Epithelial cell of esophagus (primary cell): ENCODE data around the gene GREM1.
A peak's percentile ranks its signal among the peaks of the same experiment; 100 is the strongest.

Source experiments
- DNase-seq: peaks from one replicate; pipeline ENCODE4 v3.0.0; 2010; ENCODE audit warnings: low read depth
- H3K4me3 ChIP-seq: 2 replicates; pipeline ENCODE4 v1.5.1; 2011; ENCODE audit warnings: mild to moderate bottlenecking, low read length, control low read depth
- CTCF ChIP-seq: IDR thresholded peaks from 2 replicates; pipeline ENCODE4 v1.5.1; 2011; ENCODE audit warnings: low read depth, mild to moderate bottlenecking, low read length, control low read depth, inconsistent platforms; ENCODE audit not compliant: insufficient read depth; ENCODE audit errors: missing control alignments

GREM1 gene

GRCh38 chr15:32737304-32737703, 19.5 kb downstream of the GREM1 start:
- no peak for DNase-seq
- no peak overlapping the region for H3K4me3 ChIP-seq
- TF ChIP-seq CTCF, result no peak

DNA sequence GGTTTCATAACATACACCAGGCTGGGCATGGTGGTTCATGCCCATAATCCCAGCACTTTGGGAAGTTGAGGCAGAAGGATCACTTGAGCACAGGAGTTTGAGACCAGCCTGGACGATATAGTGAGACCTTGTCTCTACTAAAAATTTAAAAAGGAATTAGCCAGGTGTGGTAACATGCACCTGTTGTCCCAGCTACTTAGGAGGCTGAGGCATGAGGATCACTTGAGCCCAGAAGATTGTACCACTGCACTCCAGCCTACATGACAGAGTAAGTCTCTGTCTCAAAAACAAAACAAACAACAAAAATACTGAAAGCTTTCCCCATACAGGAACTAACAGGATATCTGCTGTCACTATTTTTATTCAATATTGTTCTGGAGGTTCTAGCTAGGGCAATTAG, 20.9 kb downstream of the GREM1 start:
- no peak for TF ChIP-seq CTCF
- DNase-seq, result no peak
- no peak overlapping the region for H3K4me3 ChIP-seq

DNA sequence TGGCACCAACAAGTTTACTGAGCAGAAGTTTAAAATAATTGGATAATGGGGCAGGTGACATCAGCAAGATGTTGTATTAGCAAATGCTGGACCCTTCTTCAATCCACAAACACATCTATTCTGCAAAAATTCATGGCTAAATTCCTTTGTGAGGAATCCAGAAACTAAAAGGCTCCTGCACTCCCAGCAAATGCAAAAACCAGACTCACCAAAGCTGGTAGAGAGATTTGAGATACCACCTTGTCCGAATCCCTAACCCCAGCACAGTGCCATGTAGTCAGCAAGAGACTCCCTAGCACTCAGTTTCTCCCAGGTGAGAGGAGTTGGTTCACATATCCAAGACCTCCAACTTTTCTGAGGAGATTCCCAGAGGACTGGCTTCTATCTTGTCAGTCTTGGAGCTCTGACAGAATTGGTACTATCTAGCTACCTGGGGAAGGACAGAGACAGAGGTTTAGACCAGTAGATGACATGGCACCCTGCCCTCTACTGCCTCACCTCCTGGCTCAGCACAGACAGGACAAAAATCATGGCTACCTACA, 21.8 kb downstream of the GREM1 start:
- no peak for DNase-seq
- TF ChIP-seq CTCF, result no peak
- no peak overlapping the region for H3K4me3 ChIP-seq

DNA sequence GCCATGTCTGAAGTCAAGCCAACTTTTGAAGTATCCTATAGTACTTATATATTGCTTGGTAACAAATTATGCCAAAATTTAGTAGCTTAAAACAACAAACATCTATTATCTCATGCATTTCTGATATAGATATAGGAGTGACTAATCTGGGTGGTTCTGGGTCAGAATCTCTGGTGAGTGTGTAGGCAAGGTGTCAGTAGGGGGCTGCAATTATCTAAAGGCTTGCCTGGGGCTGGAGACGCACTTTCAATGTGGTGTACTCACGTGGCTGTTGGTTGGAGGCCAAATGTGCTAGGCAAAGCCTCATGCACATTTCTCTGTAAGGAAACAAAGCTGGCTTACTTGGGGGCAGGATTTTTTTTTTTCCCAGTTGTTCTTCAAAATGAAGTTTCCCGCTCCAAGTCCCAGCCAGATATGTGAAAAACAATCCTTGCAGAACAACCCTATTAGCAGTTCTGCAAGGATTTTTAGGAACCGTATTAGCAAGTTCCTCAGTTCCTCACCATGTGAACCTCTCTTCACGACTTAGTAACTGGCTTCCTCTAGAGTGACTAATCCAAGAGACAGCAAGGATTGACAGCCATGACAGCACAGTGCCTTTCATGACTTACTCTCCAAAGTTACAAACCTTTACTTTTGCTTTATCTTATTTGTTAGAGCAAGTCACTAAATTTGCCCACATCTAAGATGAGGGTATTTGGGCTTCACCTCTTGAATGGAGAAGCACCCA, 25.8 kb downstream of the GREM1 start:
- no peak for TF ChIP-seq CTCF
- no peak overlapping the region for H3K4me3 ChIP-seq
- DNase-seq, result peak; percentile 59

- no peak for TF ChIP-seq CTCF
- DNase-seq, result no peak
- no peak overlapping the region for H3K4me3 ChIP-seq
These were observed 28.5 kb downstream of the GREM1 start for GRCh38 chr15:32746116-32746857.

DNA sequence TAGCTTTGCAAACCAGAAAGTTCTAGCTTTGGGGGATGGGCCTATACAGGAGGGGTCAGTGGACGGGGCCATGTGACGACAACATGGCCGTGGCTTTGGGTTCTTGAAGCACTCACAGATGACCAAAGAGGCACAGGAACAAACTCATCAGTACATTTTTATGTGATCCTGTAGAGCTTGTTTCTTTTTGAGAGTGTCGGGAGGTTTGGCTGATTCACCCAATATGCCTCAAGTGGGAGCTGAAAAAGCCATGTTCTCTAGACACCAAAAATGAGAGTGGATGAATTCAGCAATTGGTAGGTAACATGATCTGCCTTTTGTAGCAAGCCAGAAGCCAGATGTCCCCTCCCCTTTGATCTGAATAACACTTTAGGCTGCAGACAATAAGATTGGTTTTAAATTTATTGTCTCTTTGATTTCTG, 30.1 kb downstream of the GREM1 start:
- TF ChIP-seq CTCF, result no peak
- no peak for DNase-seq
- no peak overlapping the region for H3K4me3 ChIP-seq
